Osteocyte (in vitro differentiated cells): ENCODE data around the gene IRAG1. TPM values are rescaled to one million over a fixed set of nuclear protein-coding genes. Genes with fewer than 3 reads are reported as not detected.
A peak's percentile ranks its signal among the peaks of the same experiment; 100 is the strongest.

Source experiments
- DNase-seq: peaks from one replicate; pipeline ENCODE4 v3.0.0; 2021; ENCODE audit warnings: mixed read lengths; ENCODE audit not compliant: unreplicated experiment; ENCODE audit errors: extremely low spot score
- H3K27ac Mint-ChIP-seq: one replicate; pipeline ENCODE4 v1.8.0; 2021; ENCODE audit warnings: mild to moderate bottlenecking, mixed read lengths; ENCODE audit not compliant: unreplicated experiment
- H3K27me3 Mint-ChIP-seq: one replicate; pipeline ENCODE4 v1.8.0; 2021; ENCODE audit warnings: mixed read lengths; ENCODE audit not compliant: unreplicated experiment
- H3K36me3 Mint-ChIP-seq: one replicate; pipeline ENCODE4 v1.8.0; 2021; ENCODE audit warnings: mixed read lengths; ENCODE audit not compliant: unreplicated experiment
- H3K4me1 Mint-ChIP-seq: one replicate; pipeline ENCODE4 v1.8.0; 2021; ENCODE audit warnings: mixed read lengths; ENCODE audit not compliant: unreplicated experiment
- H3K4me3 Mint-ChIP-seq: one replicate; pipeline ENCODE4 v1.8.0; 2021; ENCODE audit warnings: mild to moderate bottlenecking, moderate library complexity, mixed read lengths; ENCODE audit not compliant: unreplicated experiment
- H3K9me3 Mint-ChIP-seq: one replicate; pipeline ENCODE4 v1.8.0; 2021; ENCODE audit warnings: mixed read lengths; ENCODE audit not compliant: unreplicated experiment
- total RNA-seq: library from RNA; stranded (reverse); gene quantifications from 2 replicates; pipeline ENCODE4 v1.2.1, GENCODE V29; 2021
- TF ChIP-seq, protein P1 (sequence below): fragments of 200-600 bp; sonication (generic); IDR thresholded peaks from 2 replicates; pipeline ENCODE4 v1.5.0; 2021; ENCODE audit warnings: antibody characterized with exemption, mild to moderate bottlenecking, moderate library complexity

Gene IRAG1
- total RNA-seq, 1 donor from 2014 or later, result 22.2 TPM

DNA sequence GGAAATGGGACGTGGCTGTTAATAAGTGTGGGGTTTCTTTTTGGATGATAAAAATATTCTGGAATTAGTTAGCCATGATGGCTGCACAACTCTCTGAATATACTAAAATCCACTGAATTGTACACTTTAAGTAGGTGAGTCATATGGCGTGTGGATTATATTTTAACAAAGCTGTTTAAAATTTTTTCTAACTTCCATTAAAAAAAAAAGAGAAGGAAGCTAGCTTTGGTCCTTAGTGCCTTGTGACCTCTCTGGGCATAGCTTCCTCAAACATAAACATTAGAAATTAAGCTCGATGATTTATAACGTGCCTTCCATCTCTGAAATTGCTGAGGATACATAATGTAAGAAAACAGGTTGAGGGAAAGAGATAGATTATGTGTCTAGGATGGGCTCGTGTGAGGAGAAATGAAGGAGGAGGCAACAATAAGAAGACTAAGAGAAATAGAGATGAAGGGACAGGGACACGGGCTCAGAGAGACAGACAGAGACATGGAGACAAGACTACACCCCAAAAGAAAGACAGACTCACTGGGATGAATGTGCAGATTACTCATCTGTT lies 20.0 kb downstream of the IRAG1 start:
- H3K27me3 Mint-ChIP-seq, result no peaks in the 10 kb centered on the region
- H3K4me1 Mint-ChIP-seq, result peaks cover 63% of the 10 kb centered on the region
- DNase-seq, result no peak
- H3K36me3 Mint-ChIP-seq, result no peaks in the 10 kb centered on the region
- no peak overlapping the region for H3K4me3 Mint-ChIP-seq
- H3K9me3 Mint-ChIP-seq, result no peaks in the 10 kb centered on the region
- H3K27ac Mint-ChIP-seq, result peak overlapping the region; percentile 74
- TF ChIP-seq, protein P1, sequence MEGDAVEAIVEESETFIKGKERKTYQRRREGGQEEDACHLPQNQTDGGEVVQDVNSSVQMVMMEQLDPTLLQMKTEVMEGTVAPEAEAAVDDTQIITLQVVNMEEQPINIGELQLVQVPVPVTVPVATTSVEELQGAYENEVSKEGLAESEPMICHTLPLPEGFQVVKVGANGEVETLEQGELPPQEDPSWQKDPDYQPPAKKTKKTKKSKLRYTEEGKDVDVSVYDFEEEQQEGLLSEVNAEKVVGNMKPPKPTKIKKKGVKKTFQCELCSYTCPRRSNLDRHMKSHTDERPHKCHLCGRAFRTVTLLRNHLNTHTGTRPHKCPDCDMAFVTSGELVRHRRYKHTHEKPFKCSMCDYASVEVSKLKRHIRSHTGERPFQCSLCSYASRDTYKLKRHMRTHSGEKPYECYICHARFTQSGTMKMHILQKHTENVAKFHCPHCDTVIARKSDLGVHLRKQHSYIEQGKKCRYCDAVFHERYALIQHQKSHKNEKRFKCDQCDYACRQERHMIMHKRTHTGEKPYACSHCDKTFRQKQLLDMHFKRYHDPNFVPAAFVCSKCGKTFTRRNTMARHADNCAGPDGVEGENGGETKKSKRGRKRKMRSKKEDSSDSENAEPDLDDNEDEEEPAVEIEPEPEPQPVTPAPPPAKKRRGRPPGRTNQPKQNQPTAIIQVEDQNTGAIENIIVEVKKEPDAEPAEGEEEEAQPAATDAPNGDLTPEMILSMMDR, result no peak

DNA sequence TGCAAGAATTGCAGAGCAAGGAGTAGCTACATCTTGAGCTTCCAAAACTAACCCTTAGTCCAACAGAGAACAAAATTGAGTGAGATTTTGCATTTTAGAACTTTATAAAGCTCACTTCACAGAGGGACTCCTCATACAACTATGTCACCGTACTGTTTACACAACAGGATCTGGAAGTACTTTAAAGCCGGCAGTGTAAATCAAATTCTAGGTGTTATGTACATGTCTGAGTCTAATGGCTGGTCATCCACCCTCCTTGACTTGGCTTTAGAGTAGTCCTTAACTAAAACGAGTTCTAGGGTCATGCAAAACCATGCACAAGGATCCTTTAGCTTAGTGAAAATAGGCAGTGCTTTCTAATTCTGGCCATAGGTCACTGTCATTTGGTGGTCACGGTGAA lies 23.5 kb downstream of the IRAG1 start:
- H3K27ac Mint-ChIP-seq, result peak overlapping the region; percentile 91
- H3K36me3 Mint-ChIP-seq, result no peaks in the 10 kb centered on the region
- no peaks in the 10 kb centered on the region for H3K9me3 Mint-ChIP-seq
- TF ChIP-seq, protein P1, result no peak
- H3K4me1 Mint-ChIP-seq, result peaks cover 72% of the 10 kb centered on the region
- DNase-seq, result no peak
- H3K27me3 Mint-ChIP-seq, result no peaks in the 10 kb centered on the region
- no peak overlapping the region for H3K4me3 Mint-ChIP-seq

DNA sequence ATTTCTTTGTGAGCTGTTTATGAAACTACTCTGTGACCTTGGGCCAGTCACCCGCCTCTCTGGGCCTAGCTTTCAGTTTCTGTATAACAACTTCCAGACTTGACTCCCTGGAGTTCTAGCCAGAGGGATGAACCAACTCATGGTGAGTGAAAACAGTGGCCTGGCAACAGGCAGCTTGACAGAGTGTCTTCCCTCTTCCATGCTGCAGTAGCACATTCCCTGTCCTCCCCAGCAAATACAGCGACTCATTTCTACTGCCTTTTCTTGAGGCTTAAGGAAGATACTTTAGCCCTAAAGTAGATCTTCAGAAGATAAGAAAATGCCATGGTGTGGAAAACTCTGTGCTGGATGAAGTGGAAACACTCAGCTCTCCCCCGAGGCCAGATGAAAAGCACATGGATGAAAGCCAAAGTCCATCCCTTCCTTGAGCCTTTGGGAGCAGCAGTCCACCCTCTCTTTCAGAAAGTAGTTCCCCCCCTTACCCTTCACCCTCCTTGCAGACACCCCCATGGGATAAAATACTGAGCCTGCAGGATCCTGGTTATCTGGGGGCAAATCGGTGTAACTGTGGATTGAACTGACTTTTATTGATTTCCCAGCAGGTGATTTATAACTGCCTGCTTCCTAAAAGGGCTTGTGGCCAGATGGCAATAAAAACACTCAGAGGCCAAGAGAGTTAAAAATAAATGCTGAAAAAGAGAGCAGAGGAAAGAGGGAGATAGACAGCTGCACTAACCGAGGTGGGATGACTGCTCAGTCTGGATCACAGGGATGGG lies 24.1 kb downstream of the IRAG1 start:
- no peaks in the 10 kb centered on the region for H3K9me3 Mint-ChIP-seq
- H3K4me1 Mint-ChIP-seq, result peaks cover 72% of the 10 kb centered on the region
- DNase-seq, result no peak
- H3K4me3 Mint-ChIP-seq, result peak overlapping the region; percentile 19
- H3K27ac Mint-ChIP-seq, result peak overlapping the region; percentile 91
- TF ChIP-seq, protein P1, result no peak
- H3K27me3 Mint-ChIP-seq, result no peaks in the 10 kb centered on the region
- H3K36me3 Mint-ChIP-seq, result no peaks in the 10 kb centered on the region

GRCh38 chr11:10667521-10667885 lies 26.1 kb downstream of the IRAG1 start:
- Mint-ChIP-seq H3K27ac (peak overlapping the region; percentile 97), H3K4me1 (peaks cover 69% of the 10 kb centered on the region), H3K36me3 (no peaks in the 10 kb centered on the region), H3K4me3 (no peak overlapping the region), H3K9me3 (no peaks in the 10 kb centered on the region), H3K27me3 (no peaks in the 10 kb centered on the region)
- DNase-seq, result no peak
- TF ChIP-seq, protein P1, result no peak
